OCI-LY1 (cell line): ENCODE results near the gene SYT1.

Source experiments
- H2AFZ ChIP-seq: fragments of 200-600 bp; sonication (generic), shearing (Covaris generic); 2 replicates; pipeline ENCODE4 v1.6.0; 2014; ENCODE audit warnings: antibody characterized with exemption, mild to moderate bottlenecking, low read length
- H3F3A ChIP-seq: fragments of 200-600 bp; sonication (generic), shearing (Covaris generic); 2 replicates; pipeline ENCODE4 v1.6.0; 2014; ENCODE audit warnings: mild to moderate bottlenecking, antibody characterized with exemption, low read length, moderate library complexity; ENCODE audit not compliant: insufficient read depth
- H3K27ac ChIP-seq: fragments of 200-600 bp; sonication (generic); 2 replicates; pipeline ENCODE4 v1.5.1; 2014; ENCODE audit warnings: low read length, mixed run types, mild to moderate bottlenecking, low read depth; ENCODE audit not compliant: poor library complexity, severe bottlenecking
- H3K27me3 ChIP-seq: fragments of 200-600 bp; sonication (generic); 2 replicates; pipeline ENCODE4 v1.6.0; 2014; ENCODE audit warnings: antibody characterized with exemption, mild to moderate bottlenecking, low read length, moderate library complexity; ENCODE audit not compliant: insufficient read depth
- H3K36me3 ChIP-seq: fragments of 200-600 bp; sonication (generic); 2 replicates; pipeline ENCODE4 v1.6.1; 2014; ENCODE audit warnings: mild to moderate bottlenecking, antibody characterized with exemption, low read length, moderate library complexity, mixed read lengths; ENCODE audit not compliant: insufficient read depth
- H3K4me1 ChIP-seq: fragments of 200-600 bp; sonication (generic); 2 replicates; pipeline ENCODE4 v1.5.1; 2014; ENCODE audit warnings: mild to moderate bottlenecking, low read length, moderate library complexity; ENCODE audit not compliant: insufficient read depth, severe bottlenecking
- H3K4me2 ChIP-seq: fragments of 200-600 bp; sonication (generic), shearing (Covaris generic); 2 replicates; pipeline ENCODE4 v1.6.1; 2014; ENCODE audit warnings: low read length
- H3K4me3 ChIP-seq: fragments of 200-600 bp; sonication (generic); 2 replicates; pipeline ENCODE4 v1.5.1; 2014; ENCODE audit warnings: low read length, low read depth, mild to moderate bottlenecking, mixed read lengths; ENCODE audit not compliant: poor library complexity, severe bottlenecking
- H3K79me2 ChIP-seq: fragments of 200-600 bp; shearing (Covaris generic); 2 replicates; pipeline ENCODE4 v1.6.1; 2016; ENCODE audit warnings: mixed run types, low read length, mixed read lengths; ENCODE audit not compliant: insufficient read depth
- H3K9ac ChIP-seq: fragments of 200-600 bp; sonication (generic), shearing (Covaris generic); 2 replicates; pipeline ENCODE4 v1.6.1; 2014; ENCODE audit warnings: mild to moderate bottlenecking, low read length, mixed read lengths
- H3K9me2 ChIP-seq: fragments of 200-600 bp; sonication (generic), shearing (Covaris generic); 2 replicates; pipeline ENCODE4 v1.6.1; 2014; ENCODE audit warnings: low read depth, mild to moderate bottlenecking, low read length, mixed read lengths
- H3K9me3 ChIP-seq: fragments of 200-600 bp; shearing (Covaris generic); 2 replicates; pipeline ENCODE4 v1.6.1; 2014; ENCODE audit warnings: low read length, mixed read lengths
- H4K20me1 ChIP-seq: fragments of 200-600 bp; sonication (generic), shearing (Covaris generic); 2 replicates; pipeline ENCODE4 v1.6.0; 2016; ENCODE audit warnings: mild to moderate bottlenecking, low read length; ENCODE audit not compliant: insufficient read depth
- CTCF ChIP-seq: fragments of 200-600 bp; sonication (generic), shearing (Covaris generic); IDR thresholded peaks from 2 replicates; pipeline ENCODE4 v1.5.1; 2017; ENCODE audit warnings: mild to moderate bottlenecking, antibody characterized with exemption, low read length, moderate library complexity, mixed read lengths
- EZH2 ChIP-seq: fragments of 200-600 bp; sonication (generic), shearing (Covaris generic); IDR thresholded peaks from 2 replicates; pipeline ENCODE4 v1.8.0; 2017; ENCODE audit warnings: borderline replicate concordance, mixed run types, mild to moderate bottlenecking, antibody characterized with exemption, low read length, moderate library complexity, mixed read lengths

Gene SYT1

GRCh38 chr12:79275631-79276030 is 411.1 kb downstream of the SYT1 start:
- H2AFZ ChIP-seq: no peak overlapping the region
- no peaks in the 10 kb centered on the region for H3K9me3 ChIP-seq
- H3K4me2 ChIP-seq: no peak overlapping the region
- no peaks in the 10 kb centered on the region for H4K20me1 ChIP-seq
- H3F3A ChIP-seq: no peaks in the 10 kb centered on the region
- no peaks in the 10 kb centered on the region for H3K27me3 ChIP-seq
- TF ChIP-seq EZH2 (no peak), CTCF (no peak)
- H3K9me2 ChIP-seq: no peaks in the 10 kb centered on the region
- no peak overlapping the region for H3K27ac ChIP-seq
- H3K4me1 ChIP-seq: no peaks in the 10 kb centered on the region
- H3K36me3 ChIP-seq: no peaks in the 10 kb centered on the region
- no peak overlapping the region for H3K4me3 ChIP-seq
- H3K79me2 ChIP-seq: no peaks in the 10 kb centered on the region
- no peak overlapping the region for H3K9ac ChIP-seq

DNA sequence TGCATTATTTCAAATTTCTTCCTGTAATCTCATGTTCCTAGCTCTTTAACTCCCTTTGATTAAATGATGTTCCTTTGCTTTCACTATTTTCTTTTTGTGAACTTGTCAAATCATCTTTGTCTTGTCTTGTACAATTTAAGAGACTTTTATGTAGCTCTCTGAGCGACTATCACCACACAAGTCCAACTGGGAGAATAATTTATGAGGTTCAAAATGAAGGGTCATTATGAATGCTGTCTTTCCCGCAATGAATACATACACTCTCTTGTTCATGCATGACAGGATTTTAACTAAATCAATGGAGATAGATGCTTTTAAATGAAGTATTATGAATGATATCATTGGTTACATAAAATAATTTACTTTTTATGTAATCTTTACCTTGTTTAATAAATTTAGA is 418.8 kb downstream of the SYT1 start:
- H2AFZ ChIP-seq: no peak overlapping the region
- no peaks in the 10 kb centered on the region for H4K20me1 ChIP-seq
- H3K27me3 ChIP-seq: no peaks in the 10 kb centered on the region
- TF ChIP-seq EZH2 (no peak), CTCF (no peak)
- H3K4me3 ChIP-seq: no peak overlapping the region
- H3K27ac ChIP-seq: no peak overlapping the region
- H3K9me3 ChIP-seq: no peaks in the 10 kb centered on the region
- no peaks in the 10 kb centered on the region for H3K36me3 ChIP-seq
- no peaks in the 10 kb centered on the region for H3F3A ChIP-seq
- no peaks in the 10 kb centered on the region for H3K9me2 ChIP-seq
- H3K79me2 ChIP-seq: no peaks in the 10 kb centered on the region
- H3K4me2 ChIP-seq: no peak overlapping the region
- H3K4me1 ChIP-seq: no peaks in the 10 kb centered on the region
- no peak overlapping the region for H3K9ac ChIP-seq

GRCh38 chr12:79288911-79289310 is 424.3 kb downstream of the SYT1 start:
- H3K79me2 ChIP-seq: no peaks in the 10 kb centered on the region
- no peak for TF ChIP-seq EZH2
- no peak for TF ChIP-seq CTCF
- H3K9ac ChIP-seq: no peak overlapping the region
- H3K27me3 ChIP-seq: no peaks in the 10 kb centered on the region
- no peaks in the 10 kb centered on the region for H3K9me3 ChIP-seq
- H3K27ac ChIP-seq: no peak overlapping the region
- H3K4me3 ChIP-seq: no peak overlapping the region
- no peaks in the 10 kb centered on the region for H4K20me1 ChIP-seq
- no peaks in the 10 kb centered on the region for H3K9me2 ChIP-seq
- no peaks in the 10 kb centered on the region for H3K36me3 ChIP-seq
- no peaks in the 10 kb centered on the region for H3F3A ChIP-seq
- H3K4me2 ChIP-seq: no peak overlapping the region
- no peak overlapping the region for H2AFZ ChIP-seq
- H3K4me1 ChIP-seq: no peaks in the 10 kb centered on the region
